ENCODE data around the gene EPS8L2.

Gene EPS8L2

DNA sequence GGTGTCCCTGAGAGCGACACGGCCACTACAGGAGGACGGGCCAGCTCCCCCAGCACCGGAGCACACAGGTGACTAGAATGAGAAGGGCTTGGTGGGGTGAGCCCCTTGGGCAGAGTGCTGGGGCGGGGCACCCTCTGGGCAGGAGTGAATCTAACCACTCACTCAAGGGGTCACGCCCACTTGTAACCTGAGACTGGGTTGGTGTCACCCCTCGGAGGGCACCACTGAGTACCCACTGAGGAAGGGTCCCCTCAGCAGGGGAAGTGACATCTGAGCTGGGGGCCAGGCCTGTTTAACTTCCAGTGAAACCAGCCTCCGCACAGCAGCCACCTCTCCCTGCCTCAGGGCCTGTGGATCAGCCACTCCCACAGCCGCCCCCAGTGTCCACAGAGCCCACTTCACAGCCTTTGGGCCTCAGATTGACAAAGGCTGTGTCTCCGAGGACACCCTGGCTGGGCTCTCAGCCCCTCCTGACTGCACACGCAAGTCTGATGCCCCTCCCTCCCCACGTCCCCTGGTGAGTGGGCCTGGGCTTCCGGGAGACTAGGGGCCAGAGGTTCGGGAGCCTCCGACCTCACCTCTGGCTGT lies 65.7 kb downstream of the EPS8L2 start:
- no peak overlapping the region for H3K23ac ChIP-seq (ENCODE audit: low read length)
- H4K91ac ChIP-seq (ENCODE audit: low read depth, low read length): no peak overlapping the region
- no peak overlapping the region for H3K9ac ChIP-seq (ENCODE audit: low read length)
- no peak overlapping the region for H3K4me2 ChIP-seq (ENCODE audit: low read length)
- no peak overlapping the region for H3K4ac ChIP-seq (ENCODE audit: low read depth, low read length)
- no peak overlapping the region for H3K14ac ChIP-seq (ENCODE audit: low read length)
- no CpG with 5 or more reads among the region's 15 CpGs for WGBS (ENCODE audit: extremely low coverage, insufficient coverage, insufficient read length)
- no peaks in the 10 kb centered on the region for H3K27me3 ChIP-seq (ENCODE audit: insufficient read depth, low read length)
- peaks cover 4% of the 10 kb centered on the region for H3K79me1 ChIP-seq (ENCODE audit: low read length)
- no peak overlapping the region for H2BK5ac ChIP-seq (ENCODE audit: low read depth, low read length, poor library complexity)
- no peak overlapping the region for H2AK5ac ChIP-seq (ENCODE audit: low read length)
- no peak overlapping the region for H4K12ac ChIP-seq (ENCODE audit: low read depth, low read length)
- no peak overlapping the region for H2BK120ac ChIP-seq (ENCODE audit: insufficient read depth, low read length, poor library complexity)
- H2AFZ ChIP-seq (ENCODE audit: insufficient read depth, low read length, poor library complexity): no peak overlapping the region
- no peak overlapping the region for H4K8ac ChIP-seq (ENCODE audit: low read depth, low read length)
- no peak for DNase-seq
- no peak overlapping the region for H3K18ac ChIP-seq (ENCODE audit: low read length)
- peaks cover 8% of the 10 kb centered on the region for H3K79me2 ChIP-seq (ENCODE audit: control insufficient read depth, insufficient read depth, low read length, poor library complexity)
- H3K36me3 ChIP-seq (ENCODE audit: control insufficient read depth in 1 of 2, insufficient read depth in 2 of 2, low read length in 2 of 2): peaks cover 51 to 53% of the 10 kb centered on the region in 2 experiments
- no peak overlapping the region for H3K4me3 ChIP-seq (ENCODE audit: low read depth, low read length)
- H3K9me3 ChIP-seq (ENCODE audit: insufficient read depth, low read depth, low read length): peaks cover 2% of the 10 kb centered on the region
- peaks cover 9 to 27% of the 10 kb centered on the region in 2 experiments for H3K4me1 ChIP-seq (ENCODE audit: control insufficient read depth in 1 of 2, insufficient read depth in 2 of 2, low read length in 2 of 2)
- H3K27ac ChIP-seq (ENCODE audit: low read depth, low read length): no peak overlapping the region
- no peak overlapping the region for H2BK12ac ChIP-seq (ENCODE audit: low read length)

DNA sequence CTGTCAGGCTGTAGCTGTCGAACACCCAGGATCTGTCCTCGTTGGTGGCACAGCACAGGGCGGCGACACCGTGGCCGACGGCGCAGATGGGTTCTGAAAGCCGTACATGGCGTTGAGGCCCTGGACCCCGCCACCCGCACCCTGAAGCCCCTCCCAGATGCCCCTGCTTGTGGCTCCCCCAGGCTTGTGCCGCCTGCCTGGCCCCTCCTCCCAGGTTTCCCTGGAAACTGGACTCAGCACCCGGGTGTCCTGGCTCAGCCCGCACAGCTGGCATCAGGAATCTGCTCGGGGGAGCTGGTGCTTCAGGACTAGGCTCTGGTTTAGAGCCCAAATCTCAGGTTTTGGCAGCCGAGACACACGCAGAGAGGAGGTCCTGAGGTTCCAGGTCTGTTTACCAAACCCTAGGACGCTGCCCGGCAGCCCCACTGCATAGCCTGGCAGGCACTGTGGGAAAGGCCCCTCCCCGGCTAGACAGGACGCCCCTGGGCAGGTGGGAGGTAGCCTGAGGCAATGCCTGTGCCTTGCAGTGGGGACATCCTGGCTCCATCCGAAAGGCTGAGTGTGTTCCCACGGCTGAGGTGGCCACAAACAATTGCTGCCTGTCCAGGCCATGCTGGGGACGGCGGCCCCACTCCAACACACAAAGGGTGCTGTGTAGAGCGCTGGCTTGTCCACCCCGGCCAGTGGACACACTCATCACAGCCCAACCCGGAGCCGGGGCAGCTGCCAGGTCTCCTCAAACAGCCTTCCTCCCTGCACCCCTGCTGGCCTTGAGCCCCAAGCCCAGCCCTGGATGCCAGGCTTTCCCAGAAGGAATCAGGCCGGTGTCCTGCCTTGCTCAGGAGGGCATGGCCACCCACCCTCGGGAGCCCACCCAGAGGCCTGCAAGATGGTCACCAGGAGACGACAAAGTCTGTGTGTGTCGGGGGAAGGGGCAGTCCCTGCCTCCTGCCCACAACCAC lies 66.7 kb downstream of the EPS8L2 start:
- Histone ChIP-seq H3K14ac (ENCODE audit: low read length) (no peak overlapping the region), H3K9me3 (ENCODE audit: insufficient read depth, low read depth, low read length) (peaks cover 2% of the 10 kb centered on the region), H2BK5ac (ENCODE audit: low read depth, low read length, poor library complexity) (no peak overlapping the region), H3K79me1 (ENCODE audit: low read length) (peaks cover 10% of the 10 kb centered on the region), H4K8ac (ENCODE audit: low read depth, low read length) (no peak overlapping the region), H3K4ac (ENCODE audit: low read depth, low read length) (no peak overlapping the region), H3K79me2 (ENCODE audit: control insufficient read depth, insufficient read depth, low read length, poor library complexity) (peaks cover 14% of the 10 kb centered on the region), H3K18ac (ENCODE audit: low read length) (no peak overlapping the region), H3K4me2 (ENCODE audit: low read length) (no peak overlapping the region), H3K9ac (ENCODE audit: low read length) (no peak overlapping the region), H3K27me3 (ENCODE audit: insufficient read depth, low read length) (no peaks in the 10 kb centered on the region), H3K4me1 (ENCODE audit: control insufficient read depth in 1 of 2, insufficient read depth in 2 of 2, low read length in 2 of 2) (peaks cover 9 to 27% of the 10 kb centered on the region in 2 experiments), H3K27ac (ENCODE audit: low read depth, low read length) (no peak overlapping the region), H3K36me3 (ENCODE audit: control insufficient read depth in 1 of 2, insufficient read depth in 2 of 2, low read length in 2 of 2) (peaks cover 43 to 45% of the 10 kb centered on the region in 2 experiments), H2AK5ac (ENCODE audit: low read length) (no peak overlapping the region), H4K12ac (ENCODE audit: low read depth, low read length) (no peak overlapping the region), H2AFZ (ENCODE audit: insufficient read depth, low read length, poor library complexity) (no peak overlapping the region), H2BK12ac (ENCODE audit: low read length) (no peak overlapping the region), H3K4me3 (ENCODE audit: low read depth, low read length) (no peak overlapping the region), H2BK120ac (ENCODE audit: insufficient read depth, low read length, poor library complexity) (no peak overlapping the region), H4K91ac (ENCODE audit: low read depth, low read length) (no peak overlapping the region), H3K23ac (ENCODE audit: low read length) (no peak overlapping the region)
- no peak for DNase-seq
- WGBS (ENCODE audit: extremely low coverage, insufficient coverage, insufficient read length): no CpG with 5 or more reads among the region's 34 CpGs

- Histone ChIP-seq H3K36me3 (ENCODE audit: control insufficient read depth in 1 of 2, insufficient read depth in 2 of 2, low read length in 2 of 2) (peaks cover 43 to 45% of the 10 kb centered on the region in 2 experiments), H3K79me2 (ENCODE audit: control insufficient read depth, insufficient read depth, low read length, poor library complexity) (peaks cover 20% of the 10 kb centered on the region), H3K23ac (ENCODE audit: low read length) (no peak overlapping the region), H3K4me3 (ENCODE audit: low read depth, low read length) (no peak overlapping the region), H2AFZ (ENCODE audit: insufficient read depth, low read length, poor library complexity) (no peak overlapping the region), H3K4me2 (ENCODE audit: low read length) (no peak overlapping the region), H2BK120ac (ENCODE audit: insufficient read depth, low read length, poor library complexity) (no peak overlapping the region), H4K8ac (ENCODE audit: low read depth, low read length) (no peak overlapping the region), H3K9me3 (ENCODE audit: insufficient read depth, low read depth, low read length) (peaks cover 2% of the 10 kb centered on the region), H2AK5ac (ENCODE audit: low read length) (no peak overlapping the region), H3K9ac (ENCODE audit: low read length) (no peak overlapping the region), H3K18ac (ENCODE audit: low read length) (no peak overlapping the region), H3K27me3 (ENCODE audit: insufficient read depth, low read length) (no peaks in the 10 kb centered on the region), H2BK12ac (ENCODE audit: low read length) (no peak overlapping the region), H4K91ac (ENCODE audit: low read depth, low read length) (no peak overlapping the region), H3K4me1 (ENCODE audit: control insufficient read depth in 1 of 2, insufficient read depth in 2 of 2, low read length in 2 of 2) (peaks cover 14 to 32% of the 10 kb centered on the region in 2 experiments), H3K79me1 (ENCODE audit: low read length) (peaks cover 11% of the 10 kb centered on the region), H4K12ac (ENCODE audit: low read depth, low read length) (no peak overlapping the region), H3K14ac (ENCODE audit: low read length) (no peak overlapping the region), H3K4ac (ENCODE audit: low read depth, low read length) (no peak overlapping the region), H3K27ac (ENCODE audit: low read depth, low read length) (no peak overlapping the region), H2BK5ac (ENCODE audit: low read depth, low read length, poor library complexity) (no peak overlapping the region)
- DNase-seq: no peak
- WGBS (ENCODE audit: extremely low coverage, insufficient coverage, insufficient read length): no CpG with 5 or more reads among the region's 5 CpGs
These were observed 67.4 kb downstream of the EPS8L2 start for GRCh38 chr11:773425-773824.

- no peak overlapping the region for H2BK5ac ChIP-seq (ENCODE audit: low read depth, low read length, poor library complexity)
These were observed 67.8 kb downstream of the EPS8L2 start for GRCh38 chr11:773830-774229.

More at GRCh38 chr11:773830-774229, 67.8 kb downstream of the EPS8L2 start:
- WGBS (ENCODE audit: extremely low coverage, insufficient coverage, insufficient read length): no CpG with 5 or more reads among the region's 9 CpGs
- DNase-seq: no peak
- Histone ChIP-seq H3K36me3 (ENCODE audit: control insufficient read depth in 1 of 2, insufficient read depth in 2 of 2, low read length in 2 of 2) (peaks cover 44 to 46% of the 10 kb centered on the region in 2 experiments), H3K27ac (ENCODE audit: low read depth, low read length) (no peak overlapping the region), H2BK12ac (ENCODE audit: low read length) (no peak overlapping the region), H3K9me3 (ENCODE audit: insufficient read depth, low read depth, low read length) (peaks cover 2% of the 10 kb centered on the region), H3K9ac (ENCODE audit: low read length) (no peak overlapping the region), H3K4ac (ENCODE audit: low read depth, low read length) (no peak overlapping the region), H3K79me1 (ENCODE audit: low read length) (peaks cover 11% of the 10 kb centered on the region), H3K79me2 (ENCODE audit: control insufficient read depth, insufficient read depth, low read length, poor library complexity) (peaks cover 20% of the 10 kb centered on the region), H3K14ac (ENCODE audit: low read length) (no peak overlapping the region), H3K27me3 (ENCODE audit: insufficient read depth, low read length) (no peaks in the 10 kb centered on the region), H2AFZ (ENCODE audit: insufficient read depth, low read length, poor library complexity) (no peak overlapping the region), H2AK5ac (ENCODE audit: low read length) (no peak overlapping the region), H4K12ac (ENCODE audit: low read depth, low read length) (no peak overlapping the region), H4K91ac (ENCODE audit: low read depth, low read length) (no peak overlapping the region), H3K4me2 (ENCODE audit: low read length) (no peak overlapping the region), H3K23ac (ENCODE audit: low read length) (no peak overlapping the region), H3K18ac (ENCODE audit: low read length) (no peak overlapping the region), H4K8ac (ENCODE audit: low read depth, low read length) (no peak overlapping the region), H3K4me1 (ENCODE audit: control insufficient read depth in 1 of 2, insufficient read depth in 2 of 2, low read length in 2 of 2) (peaks cover 15 to 32% of the 10 kb centered on the region in 2 experiments), H2BK120ac (ENCODE audit: insufficient read depth, low read length, poor library complexity) (no peak overlapping the region), H3K4me3 (ENCODE audit: low read depth, low read length) (no peak overlapping the region)
